K562 (cell line): Measurements from ENCODE around the gene GPR21. TPM values are rescaled to one million over a fixed set of nuclear protein-coding genes. Genes with fewer than 3 reads are reported as not detected.

Experiments
- ATAC-seq: fragments of 200-7000 bp; cut with Tn5 transposase; 3 replicates; pipeline ENCODE4 v1.9.1; 2020; ENCODE audit warnings: moderate library complexity
- BruUV-seq: library from RNA; stranded (reverse); fragments of 400-500 nt; replicated peaks from 2 replicates; lab custom pipeline; 2021; lab: Mats Ljungman, UMichigan
- CTCF ChIA-PET: fragments of 300-600 bp; formaldehyde crosslinking; extraction: SDS; loops from one replicate; lab custom pipeline; 2021; ENCODE audit warnings: low intra/inter-chr PET ratio; lab: Yijun Ruan, JAX
- POLR2A ChIA-PET: fragments of 300-600, 350-650 bp; sonication (Branson Sonifier 250); formaldehyde crosslinking; extraction: SDS; loops from one replicate; lab custom pipeline; 2021; ENCODE audit warnings: antibody characterized with exemption, inconsistent platforms; lab: Yijun Ruan, JAX
- DNase-seq, 4 experiments: peaks; one replicate each; pipeline versions ENCODE4 v3.0.0 to v3.0.0-alpha.2; 2011 to 2018; ENCODE audit warnings: low spot score in 3 of 4, mixed read lengths in 3 of 4; ENCODE audit errors: extremely low read depth in 1 of 4
- FAIRE-seq: peaks from 2 replicates; lab custom pipeline; 2011; peaks lifted over from hg19 to GRCh38; lab: Jason Lieb, UNC
- H2AFZ ChIP-seq: 2 replicates; pipeline ENCODE4 v1.6.0; 2011; ENCODE audit warnings: low read depth, low read length, control low read depth, inconsistent platforms
- H3K27ac ChIP-seq: fragments of 200-600 bp; 3 replicates; pipeline ENCODE4 v1.8.0; 2011; ENCODE audit warnings: low read depth, mild to moderate bottlenecking, control low read depth, inconsistent platforms, low read length, moderate library complexity, mixed read lengths; ENCODE audit errors: extremely low read depth
- H3K27me3 ChIP-seq, 2 experiments: fragments of 300-600 bp in 1 of 2; 2 replicates in 1 of 2; 3 replicates in 1 of 2; pipeline versions ENCODE4 v1.6.0 to v1.8.0; 2011; ENCODE audit warnings: inconsistent platforms in 2 of 2, low read length in 2 of 2, mild to moderate bottlenecking in 1 of 2, mixed read lengths in 1 of 2, moderate library complexity in 1 of 2; ENCODE audit not compliant: control insufficient read depth in 2 of 2, insufficient read depth in 2 of 2
- H3K36me3 ChIP-seq: fragments of 300-600 bp; 3 replicates; pipeline ENCODE4 v1.8.0; 2011; ENCODE audit warnings: mild to moderate bottlenecking, low read length, inconsistent platforms; ENCODE audit not compliant: control insufficient read depth, insufficient read depth
- H3K4me1 ChIP-seq, 2 experiments: fragments of 200-600 bp in 1 of 2; replicated peaks in 1 of 2; 2 replicates in 1 of 2; 3 replicates in 1 of 2; pipeline versions ENCODE4 v1.5.1 to v1.8.0; 2011; ENCODE audit warnings: inconsistent platforms in 2 of 2, low read length in 2 of 2, mild to moderate bottlenecking in 1 of 2, mixed read lengths in 1 of 2, moderate library complexity in 1 of 2; ENCODE audit not compliant: control insufficient read depth in 2 of 2, insufficient read depth in 2 of 2
- H3K4me2 ChIP-seq: 2 replicates; pipeline ENCODE4 v1.6.1; 2011; ENCODE audit warnings: low read length, control low read depth, inconsistent platforms, mixed read lengths; ENCODE audit not compliant: insufficient read depth
- H3K4me3 ChIP-seq: fragments of 200-600 bp; sonication (generic), shearing (Covaris generic); 2 replicates; pipeline ENCODE4 v1.5.1; 2016; ENCODE audit warnings: control low read depth, inconsistent platforms
- H3K79me2 ChIP-seq: fragments of 200-600 bp; 3 replicates; pipeline ENCODE4 v1.8.0; 2011; ENCODE audit warnings: low read length, inconsistent platforms; ENCODE audit not compliant: control insufficient read depth, insufficient read depth
- H3K9ac ChIP-seq, 2 experiments: 2 replicates each; pipeline versions ENCODE4 v1.6.0 to v1.6.1; 2011; ENCODE audit warnings: low read depth in 2 of 2, low read length in 2 of 2, control low read depth in 1 of 2, inconsistent platforms in 1 of 2, mild to moderate bottlenecking in 1 of 2, mixed read lengths in 1 of 2; ENCODE audit not compliant: insufficient read depth in 1 of 2
- H3K9me1 ChIP-seq: one replicate; pipeline ENCODE4 v1.6.0; 2011; ENCODE audit warnings: inconsistent platforms, mild to moderate bottlenecking, low read length, moderate library complexity; ENCODE audit not compliant: control insufficient read depth, insufficient read depth
- H3K9me3 ChIP-seq: replicated peaks from 2 replicates; pipeline ENCODE4 v1.5.1; 2011; ENCODE audit warnings: low read depth, low read length, inconsistent platforms; ENCODE audit not compliant: control insufficient read depth, insufficient read depth
- H4K20me1 ChIP-seq: replicated peaks from 2 replicates; pipeline ENCODE4 v1.6.1; 2011; ENCODE audit warnings: low read length, inconsistent platforms, mixed read lengths; ENCODE audit not compliant: control insufficient read depth, insufficient read depth
- ARID1B ChIP-seq: fragments of 450-650 bp; IDR thresholded peaks from 2 replicates; pipeline ENCODE4 v1.6.1; 2016; ENCODE audit warnings: antibody characterized with exemption, mild to moderate bottlenecking, inconsistent platforms
- DNMT1 ChIP-seq: fragments of 450-650 bp; IDR thresholded peaks from 2 replicates; pipeline ENCODE4 v1.6.1; 2016; ENCODE audit warnings: antibody characterized with exemption, mild to moderate bottlenecking
- DPF2 ChIP-seq: fragments of 450-650 bp; IDR thresholded peaks from 2 replicates; pipeline ENCODE4 v1.6.1; 2016
- ELK1 ChIP-seq: sonication (generic); formaldehyde crosslinking; IDR thresholded peaks from 2 replicates; pipeline ENCODE4 v1.8.1; 2022; ENCODE audit warnings: missing genetic modification reagents
- ESRRA ChIP-seq: fragments of 450-650 bp; IDR thresholded peaks from 2 replicates; pipeline ENCODE4 v1.6.1; 2014; ENCODE audit warnings: low read depth, mild to moderate bottlenecking, moderate library complexity, borderline replicate concordance
- GTF2E2 ChIP-seq: fragments of 200-800 bp; sonication (Bioruptor generic); IDR thresholded peaks from 2 replicates; pipeline ENCODE4 v1.6.1; 2016; ENCODE audit warnings: missing genetic modification characterization, missing compliant biosample characterization
- HDAC2 ChIP-seq: fragments of 450-650 bp; IDR thresholded peaks from 2 replicates; pipeline ENCODE4 v1.6.1; 2016; ENCODE audit warnings: mild to moderate bottlenecking
- MEF2A ChIP-seq: IDR thresholded peaks from 2 replicates; pipeline ENCODE4 v1.6.1; 2011; ENCODE audit warnings: low read depth, mild to moderate bottlenecking, low read length, moderate library complexity; ENCODE audit not compliant: control insufficient read depth
- MEF2D ChIP-seq: conservative IDR thresholded peaks from 2 replicates; pipeline ENCODE4 v1.6.1; 2016; ENCODE audit warnings: low read depth, missing genetic modification characterization, missing compliant biosample characterization
- PCBP1 ChIP-seq: fragments of 200-400 bp; formaldehyde crosslinking; IDR thresholded peaks from 2 replicates; pipeline ENCODE4 v1.6.1; 2018; ENCODE audit warnings: mild to moderate bottlenecking, low read depth, low read length; ENCODE audit not compliant: poor library complexity, severe bottlenecking
- RB1 ChIP-seq: fragments of 450-650 bp; IDR thresholded peaks from 2 replicates; pipeline ENCODE4 v1.6.1; 2017; ENCODE audit warnings: low read depth, mild to moderate bottlenecking
- RFX1 ChIP-seq: fragments of 450-650 bp; IDR thresholded peaks from 2 replicates; pipeline ENCODE4 v1.6.1; 2016; ENCODE audit warnings: mild to moderate bottlenecking, moderate library complexity
- TRIM28 ChIP-seq: fragments of 450-650 bp; IDR thresholded peaks from 2 replicates; pipeline ENCODE4 v1.6.1; 2017
- ZBTB9 ChIP-seq: fragments of 450-650 bp; formaldehyde crosslinking; IDR thresholded peaks from 2 replicates; pipeline ENCODE4 v1.4.0; 2020; ENCODE audit warnings: mild to moderate bottlenecking, moderate library complexity
- ZFP36 ChIP-seq: fragments of 150-350 bp; IDR thresholded peaks from 2 replicates; pipeline ENCODE4 v1.6.1; 2018; ENCODE audit warnings: low read length, low read depth; ENCODE audit not compliant: partially characterized antibody
- ZNF134 ChIP-seq: fragments of 250-450 bp; sonication (Bioruptor Pico); conservative IDR thresholded peaks from 2 replicates; pipeline ENCODE4 v1.4.0; 2020
- ZNF165 ChIP-seq: fragments of 250-450 bp; sonication (Bioruptor Pico); IDR thresholded peaks from 2 replicates; pipeline ENCODE4 v1.4.0; 2020; ENCODE audit warnings: borderline replicate concordance
- ZNF253 ChIP-seq: fragments of 250-450 bp; sonication (Bioruptor Pico); conservative IDR thresholded peaks from 2 replicates; pipeline ENCODE4 v1.6.1; 2021; ENCODE audit warnings: mild to moderate bottlenecking
- ZNF511 ChIP-seq: sonication (generic); formaldehyde crosslinking; IDR thresholded peaks from 2 replicates; pipeline ENCODE4 v1.8.0; 2022; ENCODE audit warnings: mild to moderate bottlenecking, missing genetic modification reagents
- ZNF695 ChIP-seq: fragments of 450-650 bp; formaldehyde crosslinking; IDR thresholded peaks from 2 replicates; pipeline ENCODE4 v1.4.0; 2020; ENCODE audit warnings: mild to moderate bottlenecking, moderate library complexity
- in situ Hi-C: fragments of 300-500 bp; cut with MboI; formaldehyde crosslinking; loops from 4 replicates; pipeline ENCODE4 v1.15.0; 2018; ENCODE audit warnings: inconsistent platforms, mixed read lengths
- intact Hi-C: fragments of 100-400 bp; cut with micrococcal nuclease; formaldehyde crosslinking; loops from 2 replicates; pipeline ENCODE4 v1.14.2; 2022
- polyA plus RNA-seq, 8 experiments: library from polyadenylated mRNA; depleted of rRNA in 4 of 8; stranded (reverse) in 5 of 8; unstranded in 3 of 8; fragments of >200 nt; fragmentation: Nextera tagmentation in 2 of 8; fragmentation: Illumina TruSeq in 1 of 8; extraction: Ambion mirVana in 2 of 8; extraction: Trizol in 1 of 8; gene quantifications; 2 replicates each; pipeline versions ENCODE4 v1.2.1 to v1.2.3, GENCODE V29; 2011 to 2014; ENCODE audit warnings: inconsistent platforms in 1 of 8, missing spikeins in 1 of 8
- total RNA-seq, 7 experiments: library from RNA; depleted of rRNA in 6 of 7; stranded (reverse); fragments of >200 nt in 6 of 7; fragmentation: Illumina TruSeq in 2 of 7; extraction: Trizol in 2 of 7; gene quantifications; 2 replicates each; pipeline versions ENCODE4 v1.2.1 to v1.2.3, GENCODE V29; 2011 to 2021; ENCODE audit warnings: low replicate concordance in 1 of 7
- TF ChIP-seq, protein P1 (sequence below): sonication (generic); formaldehyde crosslinking; IDR thresholded peaks from 2 replicates; pipeline ENCODE4 v1.8.0; 2022; ENCODE audit warnings: missing genetic modification reagents, mild to moderate bottlenecking, borderline replicate concordance

GPR21 gene
- total and polyA plus RNA-seq, 9 of the 15 experiments (the other 6 are each of a cell fraction or from before 2014, with no cell fraction given), result 0.16 to 0.83 (median 0.36) TPM; not detected in 6

DNA sequence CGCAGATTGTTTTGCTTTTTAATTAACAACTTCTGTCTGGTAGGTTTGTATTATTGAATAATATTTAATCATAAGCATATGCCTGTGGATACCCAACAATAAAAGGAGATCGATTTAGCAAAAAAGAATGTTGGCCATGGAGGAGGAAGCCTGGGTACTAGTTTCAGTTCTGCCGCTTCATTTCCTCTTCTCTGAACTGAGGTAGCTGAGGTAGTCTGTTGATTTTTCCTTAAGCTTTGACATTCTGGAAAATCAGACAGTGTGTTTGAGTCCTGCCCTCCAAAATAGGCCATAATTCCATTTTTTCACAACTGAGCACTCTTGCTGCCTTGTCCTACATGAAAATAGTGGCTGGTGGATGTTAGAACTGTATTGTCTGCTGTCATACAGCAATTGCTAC lies 6.0 kb upstream of the GPR21 start (continued):
- no peak for TF ChIP-seq PCBP1
- no peak for TF ChIP-seq ZNF165
- no peak for TF ChIP-seq GTF2E2 (tag)
- TF ChIP-seq, protein P1, sequence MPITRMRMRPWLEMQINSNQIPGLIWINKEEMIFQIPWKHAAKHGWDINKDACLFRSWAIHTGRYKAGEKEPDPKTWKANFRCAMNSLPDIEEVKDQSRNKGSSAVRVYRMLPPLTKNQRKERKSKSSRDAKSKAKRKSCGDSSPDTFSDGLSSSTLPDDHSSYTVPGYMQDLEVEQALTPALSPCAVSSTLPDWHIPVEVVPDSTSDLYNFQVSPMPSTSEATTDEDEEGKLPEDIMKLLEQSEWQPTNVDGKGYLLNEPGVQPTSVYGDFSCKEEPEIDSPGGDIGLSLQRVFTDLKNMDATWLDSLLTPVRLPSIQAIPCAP (CRISPR knock-in tag), result no peak
- TF ChIP-seq ARID1B, result no peak
- TF ChIP-seq MEF2D (tag), result no peak
- no peak for TF ChIP-seq HDAC2

DNA sequence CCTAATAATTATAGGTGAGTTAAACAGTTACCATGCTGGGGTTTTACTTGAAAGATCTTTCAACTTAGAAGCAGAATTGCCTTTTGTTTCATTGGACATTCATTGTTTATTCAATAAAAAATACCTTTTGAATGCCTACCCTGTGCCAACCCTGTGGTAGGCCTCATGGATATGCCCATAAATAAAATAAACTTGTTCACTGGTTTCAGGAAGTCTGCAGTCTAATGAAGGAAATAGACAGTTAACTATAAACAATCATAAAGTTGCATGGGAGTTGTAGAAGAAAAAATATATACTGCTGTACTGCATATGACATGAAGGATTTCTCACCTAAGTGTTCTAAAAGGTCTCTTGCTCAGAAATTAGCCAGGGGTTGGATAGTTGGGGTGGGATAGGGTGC lies 5.3 kb upstream of the GPR21 start:
- Histone ChIP-seq H3K27me3 (no peaks in the 10 kb centered on the region), H3K9me3 (no peaks in the 10 kb centered on the region), H3K4me3 (no peak overlapping the region), H3K79me2 (no peaks in the 10 kb centered on the region), H3K27ac (no peak overlapping the region), H3K4me2 (no peak overlapping the region), H4K20me1 (no peaks in the 10 kb centered on the region), H3K9ac (no peak overlapping the region), H3K9me1 (no peaks in the 10 kb centered on the region), H2AFZ (no peak overlapping the region), H3K4me1 (no peaks in the 10 kb centered on the region), H3K36me3 (peaks cover 7% of the 10 kb centered on the region; the same call in 1 of the 3 replicates)
- ChIA-PET CTCF (interaction anchor here (0.6 kb wide), 1 partner anchor 322 kb away, joined by 3 read pairs; no protein-coding TSS in a partner anchor), POLR2A (no interaction called here)
- intact Hi-C loops (no loop called here), in situ Hi-C loops (no loop called here)
- BruUV-seq, result no TSS peak
- FAIRE-seq (no peak), ATAC-seq (no peak), DNase-seq (no peak)
- TF ChIP-seq ESRRA (no peak), ZFP36 (no peak), ZNF695 (no peak), RB1 (no peak), ZNF253 (CRISPR knock-in tag) (no peak), ZBTB9 (no peak), ZNF134 (CRISPR knock-in tag) (no peak), MEF2A (no peak), ELK1 (CRISPR knock-in tag) (no peak), DPF2 (no peak), ZNF165 (no peak), ZNF511 (CRISPR knock-in tag) (no peak), TRIM28 (no peak), RFX1 (no peak), DNMT1 (no peak)
